Spleen (tissue), 11 donors: ENCODE measurements around the gene CDIP1. TPM values are rescaled to one million over a fixed set of nuclear protein-coding genes. Genes with fewer than 3 reads are reported as not detected.

Experiments used
- DNase-seq: peaks from one replicate; pipeline ENCODE4 v3.0.0-alpha.2; 2020
- H3K27ac ChIP-seq, 8 donors: fragments of 200-600 bp; sonication (generic) in 7 of 8; 1 replicate in 4 of 8; 2 replicates in 4 of 8; pipeline versions ENCODE4 v1.5.0 to v1.8.0; 2016 to 2021; ENCODE audit warnings: inconsistent platforms in 4 of 8, mild to moderate bottlenecking in 4 of 8, moderate library complexity in 1 of 8
- H3K27me3 ChIP-seq, 7 donors: fragments of 200-600 bp; sonication (generic) in 6 of 7; replicated peaks in 1 of 7; 1 replicate in 4 of 7; 2 replicates in 3 of 7; pipeline versions ENCODE4 v1.5.0 to v1.8.0; 2016 to 2021; ENCODE audit warnings: inconsistent platforms in 3 of 7, mild to moderate bottlenecking in 1 of 7
- H3K36me3 ChIP-seq, 6 donors: fragments of 200-600 bp; sonication (generic) in 5 of 6; 1 replicate in 4 of 6; 2 replicates in 2 of 6; pipeline versions ENCODE4 v1.5.0 to v1.8.0; 2016 to 2021; ENCODE audit warnings: inconsistent platforms in 2 of 6
- H3K4me1 ChIP-seq, 6 donors: fragments of 200-600 bp; sonication (generic) in 5 of 6; 1 replicate in 3 of 6; 2 replicates in 3 of 6; pipeline versions ENCODE4 v1.5.0 to v1.8.0; 2016 to 2021; ENCODE audit warnings: inconsistent platforms in 3 of 6
- H3K4me3 ChIP-seq, 8 donors: fragments of 200-600 bp; sonication (generic) in 7 of 8; 1 replicate in 4 of 8; 2 replicates in 4 of 8; pipeline versions ENCODE4 v1.5.0 to v1.8.0; 2016 to 2021; ENCODE audit warnings: inconsistent platforms in 4 of 8, mild to moderate bottlenecking in 4 of 8, moderate library complexity in 2 of 8
- H3K9me3 ChIP-seq, 8 donors: fragments of 200-600 bp; sonication (generic) in 7 of 8; 1 replicate in 4 of 8; 2 replicates in 4 of 8; pipeline versions ENCODE4 v1.5.0 to v1.8.0; 2016 to 2021; ENCODE audit warnings: inconsistent platforms in 4 of 8
- CTCF ChIP-seq, 11 experiments: fragments of 200-600 bp in 7 of 11; fragments of 450-650 bp in 4 of 11; sonication (generic) in 4 of 11; IDR thresholded peaks in 8 of 11; conservative IDR thresholded peaks in 3 of 11; 1 replicate in 7 of 11; 2 replicates in 4 of 11; pipeline versions ENCODE4 v1.4.0 to v1.8.0; 2016 to 2021; ENCODE audit warnings: antibody characterized with exemption in 11 of 11, inconsistent platforms in 4 of 11, mild to moderate bottlenecking in 1 of 11
- POLR2A ChIP-seq, 3 donors: fragments of 450-650 bp; IDR thresholded peaks; one replicate each; pipeline ENCODE4 v1.5.1; 2017; ENCODE audit warnings: antibody characterized with exemption in 3 of 3, mild to moderate bottlenecking in 1 of 3
- POLR2AphosphoS5 ChIP-seq, 3 donors: sonication (generic); formaldehyde crosslinking; IDR thresholded peaks; one replicate each; pipeline ENCODE4 v1.5.1; 2017; ENCODE audit warnings: antibody characterized with exemption in 3 of 3
- WGBS, 5 donors: extraction: QIAGEN DNeasy Blood & Tissue Kit in 3 of 5; methylation state at CpG; one replicate each; pipeline versions ENCODE4 v1.1.5 to v1.1.7; 2013 to 2018; 5-methylcytosine and 5-hydroxymethylcytosine counted together
- intact Hi-C: fragments of 100-400 bp; cut with DNase I; formaldehyde crosslinking; loops from one replicate; pipeline ENCODE4 v1.15.0; 2023; ENCODE audit warnings: low total_unique reads
- polyA plus RNA-seq, 3 donors: library from polyadenylated mRNA; stranded (reverse); fragments of 200-250 nt; gene quantifications; one replicate each; pipeline ENCODE4 v1.2.1, GENCODE V29; 2013
- total RNA-seq, 7 donors: library from RNA; depleted of rRNA in 3 of 7; stranded (reverse); fragments of >200 nt in 3 of 7; fragmentation: NEBNext Ultra II Directional in 4 of 7; extraction: Animal tissue kit (Norgen Biotek cat#: 25700) in 4 of 7; gene quantifications; one replicate each; pipeline versions ENCODE4 v1.1.0 to v1.2.1, GENCODE V29; 2016 to 2021
- donor health status: healthy with polysubstance abuse.
- donor health status: DM: no; HTN: no; CAD: no; lungs with moderate emphysema.
- donor health status: DM: no; HTN: no; CAD: no.
- donor health status: Bipolar disorder and iron deficiency.
- donor health status: healthy.
- donor health status: DM: no; HTN: no; CAD: no.
- donor health status: DM: yes; HTN: yes; CAD: no.

Gene CDIP1
- total and polyA plus RNA-seq, 10 donors = 9.6 to 26.9 (median 19.2) TPM

DNA sequence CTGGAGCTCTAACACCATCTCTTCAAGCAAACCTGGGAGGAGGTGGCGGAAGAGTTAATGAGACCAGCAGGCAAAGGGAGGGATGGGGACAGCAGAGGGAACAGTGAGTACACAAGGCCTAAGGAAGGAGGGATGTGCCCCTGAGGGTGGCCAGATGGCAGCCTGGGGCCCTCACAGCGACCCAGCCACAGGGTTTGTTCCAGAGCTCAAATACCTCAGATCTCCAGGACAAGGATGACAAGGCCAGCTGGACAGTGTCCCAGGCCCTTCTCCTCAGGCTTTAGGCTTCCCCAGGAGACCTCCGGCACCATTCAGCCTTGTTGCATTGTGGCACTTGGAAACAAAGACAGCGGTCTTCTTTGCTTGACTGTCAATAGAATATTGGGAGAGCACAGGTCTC is 14.9 kb downstream of the CDIP1 start:
- WGBS, 5 donors = 90 to 98% (median 96%) methylated on average over 4 of the region's 4 CpGs
- intact Hi-C loops = no loop called here
- Histone ChIP-seq H3K9me3 (no peaks in the 10 kb centered on the region), H3K27me3 (no peaks in the 10 kb centered on the region), H3K4me3 (no peak overlapping the region), H3K27ac (no peak overlapping the region), H3K4me1 (peaks cover 0 to 28% (median 5%) of the 10 kb centered on the region in 6 donors), H3K36me3 (peaks cover 0 to 22% (median 0%) of the 10 kb centered on the region in 6 donors)
- TF ChIP-seq CTCF (IDR thresholded peaks at IDR 0.05 in 8 of 11, conservative IDR thresholded peaks at IDR 0.05 in 3 of 11) (no peak), POLR2AphosphoS5 (IDR thresholded peaks at IDR 0.05) (no peak), POLR2A (IDR thresholded peaks at IDR 0.05) (no peak)
- DNase-seq = peak; percentile 10

DNA sequence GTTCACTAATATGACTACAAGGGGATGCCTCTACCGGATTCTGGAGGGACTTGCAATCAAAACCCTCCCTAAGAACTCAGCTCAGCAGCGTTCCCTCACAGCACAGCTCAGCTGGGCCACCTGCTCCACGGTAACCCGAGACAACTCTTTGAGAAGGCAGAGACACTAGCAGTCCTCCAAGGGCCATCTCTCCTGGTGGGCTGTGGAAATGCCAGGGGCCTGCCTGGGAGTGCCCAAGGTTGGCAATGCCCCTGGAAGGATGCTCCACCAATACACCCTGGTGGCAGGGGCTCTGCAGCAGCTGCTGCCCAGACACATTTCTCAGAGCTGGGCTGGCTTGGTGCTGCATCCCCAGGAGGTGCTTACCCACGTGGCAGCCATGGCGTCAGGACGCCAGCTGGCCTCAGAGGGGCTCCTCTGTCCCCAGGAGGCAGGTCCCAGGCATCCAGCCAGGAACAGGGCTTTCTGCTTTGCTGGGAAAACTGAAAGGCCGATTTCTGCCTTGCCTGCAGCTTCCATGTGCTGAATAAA is 16.5 kb downstream of the CDIP1 start:
- Histone ChIP-seq H3K9me3 (no peaks in the 10 kb centered on the region), H3K36me3 (peaks cover 0 to 22% (median 0%) of the 10 kb centered on the region in 6 donors), H3K4me1 (peaks cover 0 to 34% (median 4%) of the 10 kb centered on the region in 6 donors), H3K27me3 (no peaks in the 10 kb centered on the region), H3K27ac (no peak overlapping the region), H3K4me3 (no peak overlapping the region)
- intact Hi-C loops = no loop called here
- TF ChIP-seq CTCF (IDR thresholded peaks at IDR 0.05 in 8 of 11, conservative IDR thresholded peaks at IDR 0.05 in 3 of 11) (no peak), POLR2AphosphoS5 (IDR thresholded peaks at IDR 0.05) (peak in 1 of 3 donors; percentile 42)
- WGBS, 5 donors = 78 to 84% (median 79%) methylated on average over 4 to 8 of the region's 8 CpGs
- peak; percentile 56 for DNase-seq

DNA sequence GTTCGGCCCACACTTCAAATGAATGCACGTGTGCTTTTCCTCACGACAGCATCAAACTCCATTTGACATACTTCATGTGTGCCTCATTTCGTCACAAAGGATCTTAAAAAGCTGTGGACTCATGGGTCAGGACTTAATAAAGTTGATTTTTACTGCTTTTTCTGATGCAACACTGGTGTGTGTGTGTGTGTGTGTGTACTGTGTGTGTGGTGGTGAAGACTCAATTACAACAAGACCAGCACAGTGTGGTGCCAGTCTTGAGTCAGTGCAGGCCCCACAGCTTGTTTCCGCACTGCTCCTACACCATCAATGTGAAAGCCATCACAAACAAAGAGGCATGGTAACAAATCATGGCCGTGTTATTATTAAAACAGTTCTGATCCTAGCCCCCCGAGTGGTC is 17.7 kb downstream of the CDIP1 start:
- no peak for DNase-seq
- no peaks in the 10 kb centered on the region for H3K9me3 ChIP-seq
- H3K4me3 ChIP-seq = no peak overlapping the region
- no peaks in the 10 kb centered on the region for H3K27me3 ChIP-seq
- intact Hi-C loops = no loop called here
- H3K27ac ChIP-seq = no peak overlapping the region
- peaks cover 5 to 36% (median 10%) of the 10 kb centered on the region in 6 donors for H3K4me1 ChIP-seq
- 82 to 91% (median 90%) methylated on average over 7 of the region's 7 CpGs for WGBS, 5 donors
- TF ChIP-seq POLR2A (IDR thresholded peaks at IDR 0.05) (no peak), CTCF (IDR thresholded peaks at IDR 0.05 in 8 of 11, conservative IDR thresholded peaks at IDR 0.05 in 3 of 11) (no peak), POLR2AphosphoS5 (IDR thresholded peaks at IDR 0.05) (no peak)
- peaks cover 0 to 22% (median 0%) of the 10 kb centered on the region in 6 donors for H3K36me3 ChIP-seq

- Histone ChIP-seq H3K36me3 (peaks cover 0 to 22% (median 0%) of the 10 kb centered on the region in 6 donors), H3K4me1 (peaks cover 18 to 50% (median 25%) of the 10 kb centered on the region in 6 donors), H3K9me3 (no peaks in the 10 kb centered on the region), H3K27ac (no peak overlapping the region), H3K4me3 (no peak overlapping the region), H3K27me3 (no peaks in the 10 kb centered on the region)
- peak; percentile 28 for DNase-seq
- intact Hi-C loops = no loop called here
- 72 to 90% (median 86%) methylated on average over 15 of the region's 15 CpGs for WGBS, 5 donors
- TF ChIP-seq CTCF (IDR thresholded peaks at IDR 0.05 in 8 of 11, conservative IDR thresholded peaks at IDR 0.05 in 3 of 11) = no peak
Measured at GRCh38 chr16:4519274-4520058, 19.1 kb downstream of the CDIP1 start.
